Hematopoietic multipotent progenitor cell treated with erythropoietin and hydrocortisone succinate and interleukin-3 and kit ligand, for 17 days (in vitro differentiated cells): ENCODE measurements around the gene IRX5.

ENCODE experiments used
- DNase-seq: peaks from one replicate; pipeline ENCODE4 v3.0.0-alpha.2; 2015; ENCODE audit warnings: low spot score

IRX5 gene

DNA sequence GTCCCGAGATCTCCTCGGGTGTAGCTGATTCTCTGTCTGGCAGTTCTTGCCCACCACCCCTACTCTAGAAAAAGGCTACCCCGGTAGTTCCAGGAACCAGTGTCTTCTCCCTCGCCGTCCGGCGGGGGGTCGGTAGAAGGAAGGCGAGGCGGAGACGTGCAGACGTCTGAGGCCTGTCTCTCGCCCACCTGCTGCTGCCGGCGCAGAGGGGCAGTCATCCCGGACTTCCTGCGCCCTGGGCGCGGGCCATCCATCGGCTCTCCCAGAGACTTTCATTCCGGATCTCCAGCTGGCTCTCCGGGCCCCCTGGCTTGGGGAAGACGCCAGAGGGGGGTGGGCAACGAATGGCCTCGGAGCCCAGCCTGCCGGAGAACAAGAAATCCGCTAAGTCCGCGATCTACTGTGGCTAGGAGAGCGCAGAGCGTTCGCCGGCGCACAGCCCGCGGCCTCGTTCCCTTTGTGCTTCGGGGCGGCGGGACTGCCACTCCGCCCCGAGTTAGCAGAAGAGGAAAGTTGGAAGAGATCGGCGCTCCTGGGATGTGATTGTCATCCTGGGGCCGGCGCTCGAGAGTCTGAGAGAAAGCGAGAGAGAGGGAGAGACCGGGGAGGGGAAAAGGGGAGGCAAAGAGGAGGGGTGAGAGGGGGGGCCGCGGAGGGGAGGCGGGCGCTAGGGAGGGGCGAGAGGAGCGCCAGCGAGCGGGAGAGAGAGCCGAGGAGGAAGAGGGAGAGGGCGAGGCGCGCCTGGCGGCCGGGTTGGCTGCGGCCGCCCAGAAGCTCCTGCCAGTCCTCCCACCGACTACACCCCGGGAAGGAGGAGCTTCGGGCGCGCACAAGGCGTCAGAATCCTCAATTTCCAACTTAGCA lies at the start of gene IRX5:
TSS of gene IRX5 (plus strand) at position 861 of the 864 bp plus-strand sequence. CDS start 334 bp downstream, outside the sequence.
- no peak for DNase-seq

DNA sequence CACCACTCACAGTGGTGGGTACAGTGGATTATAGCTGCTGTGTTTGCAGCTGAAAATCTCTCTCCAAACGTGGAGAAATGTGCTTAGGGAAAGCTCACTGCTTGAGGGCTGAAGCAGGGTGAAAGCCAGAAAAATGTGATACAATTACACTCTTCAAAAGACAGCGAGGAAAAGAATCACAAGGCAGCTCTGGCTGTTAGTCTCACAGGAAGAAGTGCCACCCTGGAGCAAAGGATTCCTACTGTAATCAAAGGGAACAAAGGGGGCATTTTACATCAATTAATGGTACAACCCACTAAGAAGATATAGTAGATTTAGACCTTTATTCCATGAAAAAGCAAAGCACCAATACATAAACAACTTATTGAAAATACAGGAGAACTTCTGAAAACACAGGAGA lies 48.1 kb upstream of the IRX5 start:
- DNase-seq = no peak

DNA sequence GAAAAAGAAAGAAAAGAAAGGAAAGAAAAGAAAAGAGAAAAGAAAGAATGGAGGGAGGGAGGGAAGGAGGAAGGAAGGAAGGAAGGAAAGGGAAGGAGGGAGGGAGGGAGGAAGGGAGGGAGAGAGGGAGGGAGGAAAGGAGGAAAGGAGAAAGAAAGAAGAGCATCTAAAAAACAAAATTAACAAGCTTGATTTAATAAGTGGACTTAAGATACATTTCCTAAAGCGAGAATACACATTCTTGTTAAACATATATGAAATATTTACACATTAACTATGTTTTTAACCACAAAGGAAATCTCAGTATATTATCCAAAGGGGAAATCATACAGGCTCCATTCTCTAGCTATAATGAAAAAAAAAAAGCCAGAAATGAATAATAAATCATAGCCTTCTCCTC lies 47.3 kb upstream of the IRX5 start:
- no peak for DNase-seq

DNA sequence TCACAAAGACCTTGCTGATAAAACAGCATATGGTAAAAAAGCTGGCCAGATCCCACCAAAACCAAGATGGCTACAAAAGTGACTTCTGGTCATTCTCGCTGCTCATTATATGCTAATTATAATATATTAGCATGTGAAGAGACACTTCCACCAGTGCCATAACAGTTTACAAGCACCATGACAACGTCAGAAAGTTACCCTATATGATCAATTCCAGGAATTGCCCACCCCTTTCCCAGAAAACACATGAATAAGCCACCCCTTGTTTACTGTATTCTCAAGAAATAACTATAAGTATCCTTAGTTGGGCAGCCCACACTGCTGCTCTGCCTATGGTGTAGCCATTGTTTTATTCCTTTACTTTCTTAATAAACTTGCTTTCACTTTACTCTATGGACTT lies 44.6 kb upstream of the IRX5 start:
- no peak for DNase-seq

DNA sequence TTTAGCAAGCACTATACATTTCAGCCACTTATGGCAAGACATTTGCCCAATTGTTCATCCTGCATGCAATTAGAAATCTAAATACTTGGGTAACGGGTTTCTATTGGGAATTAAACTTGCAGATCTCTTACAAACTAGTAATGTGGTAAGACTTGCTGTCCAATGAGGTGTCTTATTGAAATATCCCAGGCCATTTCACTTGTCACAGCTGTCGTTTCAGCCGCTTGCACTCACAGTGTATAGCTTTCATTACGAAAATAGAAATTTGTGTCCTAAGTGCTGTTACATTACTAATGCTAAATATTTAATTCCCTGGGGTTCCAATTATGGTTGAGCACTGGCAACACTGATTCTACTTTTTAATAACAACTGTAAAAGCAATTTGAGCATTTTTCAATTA lies 40.3 kb upstream of the IRX5 start:
- DNase-seq = no peak

DNA sequence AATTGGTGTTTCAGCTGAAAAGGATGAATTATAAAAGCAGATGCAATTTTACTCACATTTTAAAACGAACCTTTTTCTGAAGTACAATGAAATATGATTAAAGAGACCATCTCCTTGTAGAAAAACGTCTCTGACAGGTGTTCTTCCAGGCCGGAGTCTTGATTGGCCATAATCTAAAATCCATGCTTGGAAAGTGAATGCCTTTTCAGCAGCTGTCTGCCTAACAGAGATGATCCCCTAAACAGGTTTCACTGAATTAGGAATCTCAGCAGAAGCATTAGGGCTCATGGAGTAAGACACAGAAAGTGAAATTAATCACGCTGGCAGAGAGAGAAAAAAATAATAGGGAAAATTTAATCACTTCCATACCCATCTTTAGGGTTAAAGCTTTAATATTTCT lies 39.3 kb upstream of the IRX5 start:
- no peak for DNase-seq

DNA sequence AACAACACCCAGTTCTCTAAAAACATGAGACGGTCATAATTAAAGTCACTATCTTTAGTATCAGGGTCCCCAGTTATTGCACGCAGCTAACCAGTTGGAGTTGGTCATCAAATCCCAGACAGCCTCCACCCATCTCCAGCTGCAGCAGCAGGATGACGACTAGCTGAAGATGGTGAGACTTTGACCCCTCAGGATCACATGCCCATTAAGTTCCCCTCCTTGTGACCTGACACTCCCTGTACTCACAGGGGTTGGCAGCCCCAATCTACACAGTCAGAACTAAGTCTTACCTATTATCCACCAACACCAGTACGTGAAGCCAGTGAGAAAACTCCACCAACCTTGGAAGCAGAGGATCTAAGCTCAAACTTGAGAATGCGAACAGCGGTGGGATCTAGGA lies 37.7 kb upstream of the IRX5 start:
- DNase-seq = no peak

DNA sequence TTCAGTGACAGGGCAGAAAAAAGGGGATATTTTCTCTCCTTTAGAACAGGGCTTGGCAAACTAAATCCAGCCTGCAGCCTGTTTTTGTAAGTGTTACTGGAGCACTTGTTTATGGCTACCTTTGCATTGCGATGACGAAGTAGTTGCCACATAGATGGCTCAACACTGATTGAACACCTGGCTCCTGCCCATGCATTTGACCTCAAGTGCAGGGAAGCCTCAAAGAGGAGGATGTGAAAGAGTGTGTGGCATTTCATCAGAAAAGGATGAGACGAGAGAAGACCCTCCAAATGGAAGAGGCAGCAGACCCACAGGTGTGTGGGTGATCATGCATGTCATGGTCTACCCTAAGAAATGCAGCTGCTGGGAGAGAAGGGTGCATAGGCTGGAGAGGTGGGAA lies 32.7 kb upstream of the IRX5 start:
- DNase-seq = no peak

DNA sequence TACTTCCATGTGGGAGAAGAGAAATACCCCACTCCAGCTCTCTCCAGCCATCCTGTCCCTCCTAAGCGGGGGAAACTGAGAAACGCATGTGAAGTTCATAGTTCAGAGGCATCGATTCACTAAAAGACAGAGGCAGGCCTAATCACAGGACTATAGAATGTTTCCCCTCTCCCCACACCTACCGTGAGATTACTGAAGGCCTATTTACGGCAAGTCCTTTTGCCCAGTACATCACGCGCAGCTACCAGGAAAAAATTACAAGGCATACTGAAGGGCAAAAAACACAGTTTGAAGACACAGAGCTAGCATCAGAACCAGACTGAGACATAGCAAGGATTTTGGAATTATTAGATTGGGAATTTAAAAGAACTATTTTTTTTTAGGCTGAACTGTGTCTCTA lies 29.1 kb upstream of the IRX5 start:
- no peak for DNase-seq

DNA sequence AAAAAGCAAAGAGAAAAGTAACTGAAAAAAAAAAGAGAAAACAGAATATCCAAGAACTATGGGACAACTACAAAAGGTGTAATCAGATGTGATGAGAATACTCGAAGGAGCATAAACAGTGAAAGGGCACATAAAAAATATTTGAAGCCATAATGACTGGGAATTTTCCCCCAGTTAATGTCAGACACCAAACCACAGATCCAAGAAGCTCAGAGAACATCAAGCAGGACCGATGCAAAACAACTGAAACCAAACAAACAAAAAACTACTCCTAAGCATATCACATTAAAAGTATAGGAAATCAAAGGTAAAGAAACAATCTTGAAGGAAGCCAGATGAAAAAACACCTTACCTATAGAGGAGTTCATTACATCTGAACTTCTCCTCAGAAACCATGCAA lies 27.6 kb upstream of the IRX5 start:
- DNase-seq = no peak

DNA sequence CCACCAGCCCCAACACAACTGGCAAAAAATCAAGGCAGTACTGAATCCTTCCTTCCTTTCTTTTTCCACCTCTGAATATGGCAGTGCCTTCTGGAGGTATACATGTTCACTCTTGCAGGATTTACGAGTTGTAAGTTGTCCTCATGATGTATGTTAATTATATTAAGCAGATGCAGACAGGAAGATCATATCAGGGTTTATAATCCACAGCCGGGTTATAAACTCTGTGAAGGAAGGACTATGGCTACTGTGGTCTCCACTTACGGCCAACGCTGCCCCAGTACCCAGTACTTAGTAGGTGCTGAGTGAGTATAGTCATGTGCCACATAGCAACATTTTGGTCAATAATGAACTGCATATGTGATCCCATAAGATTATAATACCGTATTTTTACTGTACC lies 19.6 kb upstream of the IRX5 start:
- no peak for DNase-seq

DNA sequence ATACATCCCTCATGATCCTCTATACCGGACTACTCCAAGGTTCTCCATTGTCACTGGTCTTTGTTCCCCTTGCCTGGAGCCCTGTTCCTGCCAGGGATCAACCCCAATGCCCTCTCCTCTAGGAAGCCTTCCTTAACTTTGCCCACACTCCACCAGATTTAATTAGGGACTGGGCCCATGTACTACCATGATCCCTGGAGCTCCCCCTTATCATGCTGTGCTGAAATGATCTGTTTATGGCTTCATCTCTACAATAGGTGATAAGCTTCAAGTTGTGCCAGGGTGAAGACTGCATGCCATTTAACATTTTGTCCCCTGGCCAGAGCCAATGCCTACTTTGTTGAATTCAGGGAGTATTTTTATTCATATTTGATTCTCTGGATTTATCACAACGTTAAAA lies 17.9 kb upstream of the IRX5 start:
- DNase-seq = no peak

DNA sequence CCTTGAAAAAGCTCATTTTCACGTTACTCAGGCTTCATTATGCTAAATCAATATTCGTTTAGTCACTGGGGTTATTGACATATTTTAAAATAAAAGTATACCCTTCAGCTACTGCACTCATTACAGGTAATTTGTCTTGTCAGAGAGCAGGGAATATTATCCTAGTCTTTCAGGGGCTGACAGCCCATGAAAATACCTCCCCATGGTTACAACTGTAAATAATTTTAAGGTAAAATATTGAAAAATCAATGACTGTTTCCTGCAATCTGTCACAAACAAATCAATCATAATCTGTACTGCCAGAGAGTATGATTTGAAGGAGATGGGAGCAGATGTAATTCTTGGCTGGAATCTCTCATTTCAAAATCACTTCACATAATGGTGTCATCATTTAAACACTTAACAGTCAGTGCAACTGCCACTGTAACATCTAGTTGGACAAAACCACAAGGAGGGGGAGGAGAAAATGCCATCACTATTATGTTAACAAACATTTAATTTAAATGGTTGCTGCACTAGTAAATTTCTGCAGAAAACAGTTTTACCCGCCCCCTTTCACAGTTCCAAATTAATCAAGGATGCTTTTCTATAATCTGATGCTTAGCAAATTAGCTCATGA lies 9.3 kb upstream of the IRX5 start:
- no peak for DNase-seq

DNA sequence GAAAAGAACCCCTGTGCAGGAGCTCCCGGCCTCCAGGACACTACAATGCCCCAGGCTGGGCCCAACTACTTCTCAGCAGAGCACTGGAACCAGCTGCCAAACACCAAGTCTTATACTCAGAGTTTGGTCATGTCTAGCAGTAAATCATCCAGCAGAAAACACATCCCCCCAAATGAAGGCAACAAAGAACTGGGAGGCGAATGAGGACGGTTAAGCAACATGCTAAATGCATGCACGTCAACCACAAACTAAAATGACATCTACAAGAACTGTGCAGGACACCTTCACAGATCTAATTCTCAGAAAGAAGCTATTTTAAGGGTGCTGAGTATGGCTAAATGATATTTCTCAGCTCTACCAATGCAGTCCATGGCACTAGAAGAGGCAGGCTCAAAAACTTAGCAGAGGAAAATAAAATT lies 7.6 kb upstream of the IRX5 start:
- DNase-seq = no peak

DNA sequence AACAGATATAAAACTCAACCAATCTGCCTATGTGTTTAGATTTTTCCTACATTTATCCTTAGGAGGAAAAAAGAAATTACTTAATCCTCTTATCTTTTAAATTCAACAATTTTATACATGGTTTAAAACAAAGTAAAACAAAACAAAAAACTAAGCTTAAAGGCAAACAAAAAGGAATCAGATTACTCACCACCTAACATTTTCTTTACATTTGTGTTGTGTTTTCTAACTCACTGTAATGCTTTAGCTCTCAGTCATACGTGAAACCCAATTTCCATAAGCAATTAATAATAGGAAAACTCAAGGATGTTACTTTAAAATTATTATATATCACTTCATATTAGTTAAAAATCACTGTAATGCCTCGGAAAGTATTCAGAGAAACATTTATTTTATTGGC lies 6.7 kb upstream of the IRX5 start:
- no peak for DNase-seq

DNA sequence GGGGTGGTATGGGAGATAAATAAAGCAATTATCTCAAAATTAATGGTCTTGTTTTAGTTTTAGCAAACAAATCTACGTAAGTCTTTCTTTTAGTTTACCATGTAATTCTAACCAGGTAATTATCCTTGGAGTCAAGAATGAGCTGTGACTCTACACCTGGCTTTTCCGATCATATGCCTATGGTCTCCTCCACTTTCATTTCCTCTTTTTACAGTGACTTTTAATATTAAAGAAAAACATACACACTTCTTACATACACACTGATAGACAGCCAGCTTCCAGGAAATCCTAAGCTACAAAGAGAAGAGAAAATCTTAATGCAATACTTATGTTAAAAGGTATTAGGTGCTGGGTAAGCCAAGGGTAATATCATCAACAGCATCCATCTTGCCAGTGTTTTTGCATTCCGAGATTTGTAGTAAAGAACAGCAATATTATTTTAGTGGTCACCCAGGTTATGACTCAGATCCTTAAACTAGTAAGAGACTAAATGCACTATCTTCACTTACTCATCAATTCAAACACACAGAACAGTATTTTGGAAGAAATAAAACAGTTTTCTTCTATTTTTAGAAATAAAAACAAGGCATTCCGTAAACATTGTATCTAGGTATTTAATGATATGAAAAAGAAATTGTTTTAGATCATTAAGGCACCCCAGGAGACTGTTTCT lies 4.4 kb upstream of the IRX5 start:
- DNase-seq = no peak

DNA sequence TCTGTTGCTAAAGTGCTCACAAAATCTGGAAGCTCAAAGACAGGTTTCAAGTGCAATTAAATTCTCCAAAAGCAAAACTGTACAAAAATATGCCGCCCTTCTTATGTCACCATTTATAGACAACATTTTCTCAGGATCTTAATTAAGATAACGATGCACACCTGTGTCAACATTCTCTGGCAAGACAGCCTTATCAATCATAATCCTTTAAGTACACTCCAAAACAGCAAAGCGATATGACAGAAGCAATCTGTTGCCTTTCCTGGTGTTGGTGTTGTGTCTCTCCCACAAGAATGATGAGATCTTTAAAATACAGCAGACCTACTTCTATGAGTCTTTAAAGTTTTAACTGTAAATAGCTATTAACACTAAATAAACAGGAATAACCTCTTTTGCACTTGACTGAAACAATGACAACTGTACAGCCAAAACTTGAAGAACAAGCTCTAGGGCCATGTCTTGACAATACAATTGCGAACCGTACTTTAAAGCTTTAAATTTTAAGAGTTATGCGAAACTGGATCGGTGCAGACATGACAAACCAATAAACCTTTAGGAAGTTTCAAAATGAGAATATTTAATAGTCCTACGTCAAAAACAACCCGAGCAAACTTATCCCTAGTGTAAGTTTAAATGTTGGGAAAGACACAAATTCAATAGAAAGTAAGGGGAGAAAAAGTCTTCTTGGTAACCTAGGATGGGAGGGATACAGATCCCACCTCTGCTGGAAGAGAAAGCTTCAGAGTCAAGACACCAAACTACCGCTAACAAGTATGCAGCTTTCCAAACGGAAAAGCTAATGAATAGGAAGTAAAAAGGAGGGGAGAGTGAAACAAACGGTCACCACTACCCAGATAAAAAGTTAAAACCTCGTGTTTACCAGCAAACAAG lies 3.3 kb upstream of the IRX5 start:
- no peak for DNase-seq

DNA sequence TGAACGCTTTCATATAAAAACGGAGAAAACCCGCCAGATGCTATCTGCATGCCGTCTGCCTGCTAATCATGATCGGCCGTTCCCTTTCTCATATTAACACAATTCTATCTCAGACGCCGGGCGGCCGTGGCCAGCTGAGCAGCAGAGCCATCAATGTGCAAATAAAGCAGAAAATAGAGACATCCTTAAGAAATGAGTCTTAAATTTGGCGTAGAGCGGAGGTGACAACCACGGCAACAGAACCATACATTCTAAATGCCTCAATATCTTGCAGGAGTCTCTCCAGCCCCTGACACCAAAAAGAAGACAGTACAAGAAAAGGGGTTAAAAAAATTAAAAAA lies 2.7 kb upstream of the IRX5 start:
- DNase-seq = no peak

DNA sequence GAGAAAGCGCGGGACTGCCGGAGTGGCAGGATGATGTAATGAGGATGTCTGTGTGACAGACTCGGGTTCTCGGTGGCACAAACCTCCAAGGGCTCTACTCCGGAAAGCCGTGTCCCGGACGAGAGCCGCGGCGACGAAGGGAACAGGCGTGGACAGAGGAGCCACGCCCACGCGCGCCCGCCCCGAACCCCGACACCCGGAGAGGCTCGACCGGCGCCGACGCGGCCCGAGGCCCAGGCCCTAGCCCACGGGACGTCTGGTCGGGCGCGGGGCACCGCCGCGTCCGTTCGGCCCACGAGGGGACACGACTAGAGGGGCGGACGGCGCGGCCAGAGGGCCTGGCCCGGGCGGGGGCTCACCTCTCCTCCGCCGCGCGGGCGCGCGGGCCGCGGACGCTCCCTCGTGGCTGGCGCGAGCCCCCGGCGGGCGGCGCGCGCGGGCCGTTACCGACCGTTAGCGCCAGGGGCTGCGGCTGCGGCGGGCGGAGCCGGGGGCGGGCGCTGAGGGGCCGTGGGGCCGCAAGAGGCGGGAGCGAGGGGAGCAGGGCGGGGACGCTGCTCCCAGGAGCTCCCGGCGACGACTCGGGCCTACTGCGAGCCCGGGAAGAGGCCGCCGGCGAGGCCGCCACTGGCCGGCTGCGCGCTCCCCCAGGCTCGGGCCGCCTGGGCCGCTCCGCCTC lies 2.1 kb upstream of the IRX5 start:
- DNase-seq = no peak

DNA sequence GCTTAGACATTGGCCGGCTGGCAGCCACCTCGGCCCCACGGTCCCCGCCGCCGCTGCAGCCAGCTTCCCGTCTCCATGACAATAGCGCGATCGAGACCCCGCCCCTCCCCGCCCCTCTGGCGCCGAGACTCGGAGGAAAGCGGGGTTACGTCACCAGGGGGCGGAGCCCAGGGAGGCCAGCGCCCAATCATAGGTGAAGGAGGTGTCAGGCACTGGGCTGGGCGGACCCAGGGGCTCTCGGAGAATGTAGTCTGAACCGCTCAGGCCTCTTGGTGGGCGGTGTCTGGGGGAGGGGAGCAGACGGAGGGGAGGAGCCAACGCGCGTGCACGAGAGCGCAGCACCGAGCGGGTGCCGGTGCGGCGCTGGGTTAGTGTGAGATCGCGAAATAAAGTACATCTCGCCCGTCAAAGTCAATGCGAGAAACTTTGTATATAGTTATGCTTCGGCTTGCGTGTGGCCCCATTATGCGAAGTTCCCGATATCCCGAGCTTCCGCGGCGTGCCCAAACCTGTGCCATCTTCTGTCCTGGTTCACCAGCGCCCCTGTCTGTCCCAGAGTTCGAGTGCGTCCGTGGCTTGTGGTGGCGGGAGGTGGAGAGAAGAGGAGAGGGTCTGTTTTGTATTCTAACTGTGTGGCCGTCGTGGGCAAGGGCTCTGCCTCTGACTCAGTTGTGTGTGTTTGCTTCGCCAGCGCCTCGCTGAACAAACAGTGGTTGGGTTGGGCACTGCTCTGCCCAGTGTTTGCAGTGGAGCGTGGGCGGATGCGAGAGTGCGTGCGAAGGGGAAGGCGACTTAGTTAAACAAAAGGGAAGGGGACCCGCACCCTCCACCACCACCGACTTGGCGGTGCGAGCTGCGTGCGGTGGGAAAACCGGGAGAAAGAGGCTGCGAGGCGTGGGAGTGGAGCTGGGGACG lies 1.3 kb upstream of the IRX5 start:
- DNase-seq = peak; percentile 89

DNA sequence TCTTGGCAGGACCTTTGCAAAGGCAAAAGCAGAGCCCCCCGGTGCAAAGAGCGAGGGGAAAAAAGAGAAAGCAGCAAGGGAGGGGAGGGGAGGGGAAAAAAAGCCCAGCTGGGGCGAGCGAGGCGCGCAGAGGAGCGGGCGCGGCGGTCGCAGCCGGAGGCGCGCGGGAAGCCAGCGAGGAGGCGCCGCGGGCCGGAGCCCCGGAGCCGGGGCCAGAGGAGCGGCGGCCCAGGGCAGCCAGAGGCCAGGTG lies 129 bp downstream of the IRX5 start:
- DNase-seq = no peak
